MM.1S (cell line): ENCODE measurements around the gene HSPA6.
"Not testable (repeated sequence)": the region's sequence is repeated elsewhere in the genome, so short reads cannot be mapped to it uniquely, and the experiment has no call there.

Experiments used
- CTCF ChIP-seq: fragments of 300-600 bp; sonication (generic); IDR thresholded peaks from 2 replicates; pipeline ENCODE4 v1.5.1; 2016; ENCODE audit warnings: antibody characterized with exemption, low read length, mixed read lengths
- EZH2phosphoT487 ChIP-seq: fragments of 300-600 bp; sonication (generic); IDR thresholded peaks from 2 replicates; pipeline ENCODE4 v1.6.1; 2018; ENCODE audit warnings: antibody characterized with exemption, low read length

GRCh38 chr1:161539731-161540569 lies 15.6 kb downstream of the HSPA6 start:
- not testable (repeated sequence) for TF ChIP-seq EZH2phosphoT487
- peak; percentile 17 for TF ChIP-seq CTCF
